ENCODE results near the gene COL1A2. TPM values are rescaled to one million over a fixed set of nuclear protein-coding genes. Genes with fewer than 3 reads are reported as not detected.

COL1A2 gene
- total RNA-seq, 1 experiment from 2014 or later = 3.0 TPM

DNA sequence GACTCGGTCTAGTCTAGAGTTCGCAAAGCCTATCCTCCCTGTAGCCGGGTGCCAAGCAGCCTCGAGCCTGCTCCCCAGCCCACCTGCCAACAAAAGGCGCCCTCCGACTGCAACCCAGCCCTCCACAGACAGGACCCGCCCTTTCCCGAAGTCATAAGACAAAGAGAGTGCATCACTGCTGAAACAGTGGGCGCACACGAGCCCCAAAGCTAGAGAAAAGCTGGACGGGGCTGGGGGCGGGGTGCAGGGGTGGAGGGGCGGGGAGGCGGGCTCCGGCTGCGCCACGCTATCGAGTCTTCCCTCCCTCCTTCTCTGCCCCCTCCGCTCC, 622 bp upstream of the COL1A2 start (continued):
- TF ChIP-seq, protein P1, sequence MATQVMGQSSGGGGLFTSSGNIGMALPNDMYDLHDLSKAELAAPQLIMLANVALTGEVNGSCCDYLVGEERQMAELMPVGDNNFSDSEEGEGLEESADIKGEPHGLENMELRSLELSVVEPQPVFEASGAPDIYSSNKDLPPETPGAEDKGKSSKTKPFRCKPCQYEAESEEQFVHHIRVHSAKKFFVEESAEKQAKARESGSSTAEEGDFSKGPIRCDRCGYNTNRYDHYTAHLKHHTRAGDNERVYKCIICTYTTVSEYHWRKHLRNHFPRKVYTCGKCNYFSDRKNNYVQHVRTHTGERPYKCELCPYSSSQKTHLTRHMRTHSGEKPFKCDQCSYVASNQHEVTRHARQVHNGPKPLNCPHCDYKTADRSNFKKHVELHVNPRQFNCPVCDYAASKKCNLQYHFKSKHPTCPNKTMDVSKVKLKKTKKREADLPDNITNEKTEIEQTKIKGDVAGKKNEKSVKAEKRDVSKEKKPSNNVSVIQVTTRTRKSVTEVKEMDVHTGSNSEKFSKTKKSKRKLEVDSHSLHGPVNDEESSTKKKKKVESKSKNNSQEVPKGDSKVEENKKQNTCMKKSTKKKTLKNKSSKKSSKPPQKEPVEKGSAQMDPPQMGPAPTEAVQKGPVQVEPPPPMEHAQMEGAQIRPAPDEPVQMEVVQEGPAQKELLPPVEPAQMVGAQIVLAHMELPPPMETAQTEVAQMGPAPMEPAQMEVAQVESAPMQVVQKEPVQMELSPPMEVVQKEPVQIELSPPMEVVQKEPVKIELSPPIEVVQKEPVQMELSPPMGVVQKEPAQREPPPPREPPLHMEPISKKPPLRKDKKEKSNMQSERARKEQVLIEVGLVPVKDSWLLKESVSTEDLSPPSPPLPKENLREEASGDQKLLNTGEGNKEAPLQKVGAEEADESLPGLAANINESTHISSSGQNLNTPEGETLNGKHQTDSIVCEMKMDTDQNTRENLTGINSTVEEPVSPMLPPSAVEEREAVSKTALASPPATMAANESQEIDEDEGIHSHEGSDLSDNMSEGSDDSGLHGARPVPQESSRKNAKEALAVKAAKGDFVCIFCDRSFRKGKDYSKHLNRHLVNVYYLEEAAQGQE (IDR thresholded peaks at IDR 0.05; ENCODE audit: low read depth) = no peak
- no peak for TF ChIP-seq EZH2 (IDR thresholded peaks at IDR 0.05)
- TF ChIP-seq, protein P2, sequence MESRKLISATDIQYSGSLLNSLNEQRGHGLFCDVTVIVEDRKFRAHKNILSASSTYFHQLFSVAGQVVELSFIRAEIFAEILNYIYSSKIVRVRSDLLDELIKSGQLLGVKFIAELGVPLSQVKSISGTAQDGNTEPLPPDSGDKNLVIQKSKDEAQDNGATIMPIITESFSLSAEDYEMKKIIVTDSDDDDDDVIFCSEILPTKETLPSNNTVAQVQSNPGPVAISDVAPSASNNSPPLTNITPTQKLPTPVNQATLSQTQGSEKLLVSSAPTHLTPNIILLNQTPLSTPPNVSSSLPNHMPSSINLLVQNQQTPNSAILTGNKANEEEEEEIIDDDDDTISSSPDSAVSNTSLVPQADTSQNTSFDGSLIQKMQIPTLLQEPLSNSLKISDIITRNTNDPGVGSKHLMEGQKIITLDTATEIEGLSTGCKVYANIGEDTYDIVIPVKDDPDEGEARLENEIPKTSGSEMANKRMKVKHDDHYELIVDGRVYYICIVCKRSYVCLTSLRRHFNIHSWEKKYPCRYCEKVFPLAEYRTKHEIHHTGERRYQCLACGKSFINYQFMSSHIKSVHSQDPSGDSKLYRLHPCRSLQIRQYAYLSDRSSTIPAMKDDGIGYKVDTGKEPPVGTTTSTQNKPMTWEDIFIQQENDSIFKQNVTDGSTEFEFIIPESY (IDR thresholded peaks at IDR 0.05; ENCODE audit: extremely low read depth, insufficient replicate concordance, low read length) = no peak
- TF ChIP-seq JUND (IDR thresholded peaks at IDR 0.05) = no peak
- no peak for TF ChIP-seq ELF1 (IDR thresholded peaks at IDR 0.05; ENCODE audit: borderline replicate concordance, low read depth)

DNA sequence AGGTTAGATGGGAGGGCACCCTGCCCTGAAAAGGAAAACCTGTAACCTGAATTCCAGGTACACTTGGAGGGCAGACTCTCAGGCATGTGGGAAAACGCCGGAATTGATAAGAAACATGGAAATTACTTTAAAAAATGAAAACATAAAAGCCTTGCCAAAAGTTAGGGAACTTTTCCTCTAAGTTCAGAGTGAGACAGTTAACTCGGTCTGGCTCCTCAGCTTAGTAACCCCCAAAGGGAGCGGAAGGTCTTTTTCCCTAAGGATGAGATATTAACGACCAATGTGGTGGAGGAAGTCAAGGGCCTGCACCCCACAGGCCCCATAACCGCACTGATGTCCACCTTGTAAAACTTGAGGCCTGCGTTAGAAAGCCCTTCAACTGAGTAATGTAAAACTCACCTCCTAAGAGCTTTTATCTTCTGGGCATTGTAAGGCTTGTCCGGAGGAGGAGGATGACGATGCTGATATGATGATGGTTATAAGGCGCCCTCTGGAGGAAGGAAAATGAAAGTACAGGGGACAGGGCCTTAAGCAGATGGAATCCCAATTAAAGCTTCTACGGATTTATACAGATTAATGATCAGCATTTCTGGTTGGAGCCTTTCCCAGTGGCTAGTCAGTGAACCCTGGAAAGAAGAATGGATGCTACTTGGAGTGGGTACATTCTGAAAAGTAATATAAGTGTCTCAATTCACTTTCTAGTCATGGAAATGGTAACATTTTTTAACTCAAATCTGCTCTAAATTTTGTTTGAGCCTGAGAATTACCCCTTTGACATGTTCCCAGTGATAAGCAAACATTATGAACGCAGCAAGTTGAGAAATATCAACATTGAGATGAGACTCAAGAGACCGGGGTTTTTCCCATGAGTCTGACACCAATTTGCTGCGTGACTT, 694 bp downstream of the COL1A2 start:
- ATAC-seq = peak; percentile 96
- Histone ChIP-seq H3K9ac (ENCODE audit: low read length) (no peak overlapping the region), H3K9me2 (ENCODE audit: insufficient read depth) (no peaks in the 10 kb centered on the region), H3K27ac (ENCODE audit: low read depth, low read length) (no peak overlapping the region), H2AFZ (ENCODE audit: low read depth, low read length, poor library complexity, severe bottlenecking) (peak overlapping the region; percentile 89), H3K4me3 (replicated peaks in 1 of 2; ENCODE audit: low read depth in 1 of 2, low read length in 2 of 2) (no peak overlapping the region), H3K79me2 (ENCODE audit: insufficient read depth, low read length) (no peaks in the 10 kb centered on the region), H3K27me3 (ENCODE audit: insufficient read depth, low read length) (no peaks in the 10 kb centered on the region), H3K4me2 (ENCODE audit: low read length) (no peak overlapping the region), H3K36me3 (ENCODE audit: control insufficient read depth in 1 of 2, insufficient read depth in 2 of 2, low read length in 2 of 2) (no peaks in the 10 kb centered on the region), H3K4me1 (ENCODE audit: control insufficient read depth in 1 of 2, insufficient read depth in 2 of 2, low read length in 2 of 2) (no peaks in the 10 kb centered on the region), H4K20me1 (ENCODE audit: insufficient read depth) (no peaks in the 10 kb centered on the region), H3K9me3 (ENCODE audit: control insufficient read depth in 1 of 2, insufficient read depth in 1 of 2, low read depth in 1 of 2, low read length in 2 of 2) (no peaks in the 10 kb centered on the region)
- TF ChIP-seq, protein P3, sequence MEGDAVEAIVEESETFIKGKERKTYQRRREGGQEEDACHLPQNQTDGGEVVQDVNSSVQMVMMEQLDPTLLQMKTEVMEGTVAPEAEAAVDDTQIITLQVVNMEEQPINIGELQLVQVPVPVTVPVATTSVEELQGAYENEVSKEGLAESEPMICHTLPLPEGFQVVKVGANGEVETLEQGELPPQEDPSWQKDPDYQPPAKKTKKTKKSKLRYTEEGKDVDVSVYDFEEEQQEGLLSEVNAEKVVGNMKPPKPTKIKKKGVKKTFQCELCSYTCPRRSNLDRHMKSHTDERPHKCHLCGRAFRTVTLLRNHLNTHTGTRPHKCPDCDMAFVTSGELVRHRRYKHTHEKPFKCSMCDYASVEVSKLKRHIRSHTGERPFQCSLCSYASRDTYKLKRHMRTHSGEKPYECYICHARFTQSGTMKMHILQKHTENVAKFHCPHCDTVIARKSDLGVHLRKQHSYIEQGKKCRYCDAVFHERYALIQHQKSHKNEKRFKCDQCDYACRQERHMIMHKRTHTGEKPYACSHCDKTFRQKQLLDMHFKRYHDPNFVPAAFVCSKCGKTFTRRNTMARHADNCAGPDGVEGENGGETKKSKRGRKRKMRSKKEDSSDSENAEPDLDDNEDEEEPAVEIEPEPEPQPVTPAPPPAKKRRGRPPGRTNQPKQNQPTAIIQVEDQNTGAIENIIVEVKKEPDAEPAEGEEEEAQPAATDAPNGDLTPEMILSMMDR (IDR thresholded peaks at IDR 0.05 in 2 of 3, conservative IDR thresholded peaks at IDR 0.05 in 1 of 3; ENCODE audit: borderline replicate concordance in 1 of 3, insufficient read depth in 1 of 3, low read depth in 2 of 3, low read length in 2 of 3) = peak; percentile 64 to 81 (median 78)
- TF ChIP-seq, protein P4, sequence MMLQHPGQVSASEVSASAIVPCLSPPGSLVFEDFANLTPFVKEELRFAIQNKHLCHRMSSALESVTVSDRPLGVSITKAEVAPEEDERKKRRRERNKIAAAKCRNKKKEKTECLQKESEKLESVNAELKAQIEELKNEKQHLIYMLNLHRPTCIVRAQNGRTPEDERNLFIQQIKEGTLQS (IDR thresholded peaks at IDR 0.05) = no peak
- TF ChIP-seq ELF1 (IDR thresholded peaks at IDR 0.05; ENCODE audit: borderline replicate concordance, low read depth) = no peak
- peak; percentile 59; the same call in 1 of the 2 replicates for TF ChIP-seq CBX3 (IDR thresholded peaks at IDR 0.05; ENCODE audit: low read depth)
- TF ChIP-seq RAD21 (IDR thresholded peaks at IDR 0.05; ENCODE audit: low read depth) = peak; percentile 87
- ChIA-PET RAD21 (ENCODE audit: low non-redundant PET in 1 of 2, low total read pairs in 2 of 2, uncharacterized antibody in 2 of 2, unreplicated experiment in 2 of 2) (interaction anchor here (0.5 to 2.1 kb wide), 10 partner anchors 94 to 261 kb away, joined by 3 to 23 read pairs (median 4); no protein-coding TSS in a partner anchor), CTCF (interaction anchor here (0.5 to 2.9 kb wide), 20 partner anchors 8 to 1295 kb away, joined by 3 to 89 read pairs (median 4); no protein-coding TSS in a partner anchor), POLR2A (interaction anchor here (1.3 kb wide), 1 partner anchor 106 kb away, joined by 5 read pairs; no protein-coding TSS in a partner anchor)
- no TSS peak for BruUV-seq (replicated peaks)
- intact Hi-C loops (cut with micrococcal nuclease) = loop anchor here (1.0 to 5.0 kb wide), 3 partner anchors 106 to 1153 kb away; no protein-coding TSS in a partner anchor
- peak; percentile 59 for DNase-seq (ENCODE audit: low read depth, low spot score)

Data from HCT116 (cell line).